Measurements from ENCODE around the gene SAT2.

The SAT2 gene

DNA sequence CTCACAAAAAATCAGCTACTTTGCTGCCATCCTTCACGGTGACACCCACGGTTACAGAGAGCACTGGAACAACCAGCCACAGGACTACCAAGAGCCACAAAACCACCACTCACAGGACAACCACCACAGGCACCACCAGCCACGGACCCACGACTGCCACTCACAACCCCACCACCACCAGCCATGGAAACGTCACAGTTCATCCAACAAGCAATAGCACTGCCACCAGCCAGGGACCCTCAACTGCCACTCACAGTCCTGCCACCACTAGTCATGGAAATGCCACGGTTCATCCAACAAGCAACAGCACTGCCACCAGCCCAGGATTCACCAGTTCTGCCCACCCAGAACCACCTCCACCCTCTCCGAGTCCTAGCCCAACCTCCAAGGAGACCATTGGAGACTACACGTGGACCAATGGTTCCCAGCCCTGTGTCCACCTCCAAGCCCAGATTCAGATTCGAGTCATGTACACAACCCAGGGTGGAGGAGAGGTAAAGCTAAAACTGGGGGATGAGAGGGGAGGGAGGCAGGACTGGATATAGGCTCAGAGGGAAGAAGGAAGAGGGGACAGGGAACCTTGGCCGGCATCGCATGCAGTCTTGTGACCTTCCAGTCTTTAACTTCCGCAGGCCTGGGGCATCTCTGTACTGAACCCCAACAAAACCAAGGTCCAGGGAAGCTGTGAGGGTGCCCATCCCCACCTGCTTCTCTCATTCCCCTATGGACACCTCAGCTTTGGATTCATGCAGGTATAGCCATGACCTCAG is 47.6 kb downstream of the SAT2 start:
- H3K9me3 ChIP-seq (replicated peaks; ENCODE audit: insufficient read depth, low read length): no peaks in the 10 kb centered on the region
- no peaks in the 10 kb centered on the region for H3K27me3 ChIP-seq (replicated peaks; ENCODE audit: insufficient read depth, low read length)
- H3K27ac ChIP-seq (ENCODE audit: low read length): peak overlapping the region; percentile 85
- H4K20me1 ChIP-seq (ENCODE audit: insufficient read depth, low read length): peaks cover 37% of the 10 kb centered on the region
- TF ChIP-seq EZH2 (optimal IDR thresholded peaks at IDR 0.05; ENCODE audit: low read depth, low read length): no peak
- no peak overlapping the region for H2AFZ ChIP-seq (ENCODE audit: low read length)
- H3K4me3 ChIP-seq (ENCODE audit: low read length): no peak overlapping the region
- peak overlapping the region; percentile 52 for H3K4me2 ChIP-seq (ENCODE audit: low read depth, low read length)
- peaks cover 69% of the 10 kb centered on the region for H3K79me2 ChIP-seq (ENCODE audit: low read length)
- H3K4me1 ChIP-seq (ENCODE audit: low read length): peaks cover 63% of the 10 kb centered on the region
- H3K9me2 ChIP-seq (replicated peaks; ENCODE audit: insufficient read depth, low read length): no peaks in the 10 kb centered on the region
- peaks cover 64% of the 10 kb centered on the region for H3F3A ChIP-seq (ENCODE audit: insufficient read depth, low read length)
- peak overlapping the region; percentile 53 for H3K9ac ChIP-seq (ENCODE audit: low read length)
- peak; percentile 18 for DNase-seq
- H3K36me3 ChIP-seq (replicated peaks; ENCODE audit: insufficient read depth, low read length): peaks cover 24% of the 10 kb centered on the region

DNA sequence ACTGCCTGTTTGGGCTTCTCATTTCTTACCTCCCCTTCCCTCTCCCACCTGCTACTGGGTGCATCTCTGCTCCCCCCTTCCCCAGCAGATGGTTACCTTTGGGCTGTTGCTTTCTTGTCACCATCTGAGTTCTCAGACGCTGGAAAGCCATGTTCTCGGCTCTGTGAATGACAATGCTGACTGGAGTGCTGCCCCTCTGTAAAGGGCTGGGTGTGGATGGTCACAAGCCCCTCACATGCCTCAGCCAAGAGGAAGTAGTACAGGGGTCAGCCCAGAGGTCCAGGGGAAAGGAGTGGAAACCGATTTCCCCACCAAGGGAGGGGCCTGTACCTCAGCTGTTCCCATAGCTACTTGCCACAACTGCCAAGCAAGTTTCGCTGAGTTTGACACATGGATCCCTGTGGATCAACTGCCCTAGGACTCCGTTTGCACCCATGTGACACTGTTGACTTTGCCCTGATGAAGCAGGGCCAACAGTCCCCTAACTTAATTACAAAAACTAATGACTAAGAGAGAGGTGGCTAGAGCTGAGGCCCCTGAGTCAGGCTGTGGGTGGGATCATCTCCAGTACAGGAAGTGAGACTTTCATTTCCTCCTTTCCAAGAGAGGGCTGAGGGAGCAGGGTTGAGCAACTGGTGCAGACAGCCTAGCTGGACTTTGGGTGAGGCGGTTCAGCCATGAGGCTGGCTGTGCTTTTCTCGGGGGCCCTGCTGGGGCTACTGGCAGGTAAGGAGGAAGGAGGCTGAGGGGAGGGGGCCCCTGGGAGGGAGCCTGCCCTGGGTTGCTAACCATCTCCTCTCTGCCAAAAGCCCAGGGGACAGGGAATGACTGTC is 48.4 kb downstream of the SAT2 start, which contains the start of gene CD68:
Gene CD68, plus strand, starts transcription at position 638 of the 833 bp plus-strand sequence. Its CDS starts 40 bp downstream, at position 678.
- Histone ChIP-seq H3K4me1 (ENCODE audit: low read length) (peaks cover 69% of the 10 kb centered on the region), H3K27me3 (replicated peaks; ENCODE audit: insufficient read depth, low read length) (no peaks in the 10 kb centered on the region), H3K79me2 (ENCODE audit: low read length) (peaks cover 69% of the 10 kb centered on the region), H3K4me2 (ENCODE audit: low read depth, low read length) (peak within 1 kb of the TSS; percentile 52), H3K4me3 (ENCODE audit: low read length) (no peak within 1 kb of the TSS), H3K9me2 (replicated peaks; ENCODE audit: insufficient read depth, low read length) (no peaks in the 10 kb centered on the region), H2AFZ (ENCODE audit: low read length) (no peak within 1 kb of the TSS), H3K36me3 (replicated peaks; ENCODE audit: insufficient read depth, low read length) (peaks cover 31% of the 10 kb centered on the region), H3F3A (ENCODE audit: insufficient read depth, low read length) (peaks cover 71% of the 10 kb centered on the region), H3K9ac (ENCODE audit: low read length) (peak within 1 kb of the TSS; percentile 53), H4K20me1 (ENCODE audit: insufficient read depth, low read length) (peaks cover 45% of the 10 kb centered on the region), H3K9me3 (replicated peaks; ENCODE audit: insufficient read depth, low read length) (no peaks in the 10 kb centered on the region), H3K27ac (ENCODE audit: low read length) (peak within 1 kb of the TSS; percentile 85)
- TF ChIP-seq EZH2phosphoT487 (IDR thresholded peaks at IDR 0.05; ENCODE audit: low read length): no peak
- TF ChIP-seq, protein P1, sequence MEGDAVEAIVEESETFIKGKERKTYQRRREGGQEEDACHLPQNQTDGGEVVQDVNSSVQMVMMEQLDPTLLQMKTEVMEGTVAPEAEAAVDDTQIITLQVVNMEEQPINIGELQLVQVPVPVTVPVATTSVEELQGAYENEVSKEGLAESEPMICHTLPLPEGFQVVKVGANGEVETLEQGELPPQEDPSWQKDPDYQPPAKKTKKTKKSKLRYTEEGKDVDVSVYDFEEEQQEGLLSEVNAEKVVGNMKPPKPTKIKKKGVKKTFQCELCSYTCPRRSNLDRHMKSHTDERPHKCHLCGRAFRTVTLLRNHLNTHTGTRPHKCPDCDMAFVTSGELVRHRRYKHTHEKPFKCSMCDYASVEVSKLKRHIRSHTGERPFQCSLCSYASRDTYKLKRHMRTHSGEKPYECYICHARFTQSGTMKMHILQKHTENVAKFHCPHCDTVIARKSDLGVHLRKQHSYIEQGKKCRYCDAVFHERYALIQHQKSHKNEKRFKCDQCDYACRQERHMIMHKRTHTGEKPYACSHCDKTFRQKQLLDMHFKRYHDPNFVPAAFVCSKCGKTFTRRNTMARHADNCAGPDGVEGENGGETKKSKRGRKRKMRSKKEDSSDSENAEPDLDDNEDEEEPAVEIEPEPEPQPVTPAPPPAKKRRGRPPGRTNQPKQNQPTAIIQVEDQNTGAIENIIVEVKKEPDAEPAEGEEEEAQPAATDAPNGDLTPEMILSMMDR (IDR thresholded peaks at IDR 0.05; ENCODE audit: low read length): no peak
- no peak for TF ChIP-seq EZH2 (optimal IDR thresholded peaks at IDR 0.05; ENCODE audit: low read depth, low read length)
- DNase-seq: peak; percentile 81

DNA sequence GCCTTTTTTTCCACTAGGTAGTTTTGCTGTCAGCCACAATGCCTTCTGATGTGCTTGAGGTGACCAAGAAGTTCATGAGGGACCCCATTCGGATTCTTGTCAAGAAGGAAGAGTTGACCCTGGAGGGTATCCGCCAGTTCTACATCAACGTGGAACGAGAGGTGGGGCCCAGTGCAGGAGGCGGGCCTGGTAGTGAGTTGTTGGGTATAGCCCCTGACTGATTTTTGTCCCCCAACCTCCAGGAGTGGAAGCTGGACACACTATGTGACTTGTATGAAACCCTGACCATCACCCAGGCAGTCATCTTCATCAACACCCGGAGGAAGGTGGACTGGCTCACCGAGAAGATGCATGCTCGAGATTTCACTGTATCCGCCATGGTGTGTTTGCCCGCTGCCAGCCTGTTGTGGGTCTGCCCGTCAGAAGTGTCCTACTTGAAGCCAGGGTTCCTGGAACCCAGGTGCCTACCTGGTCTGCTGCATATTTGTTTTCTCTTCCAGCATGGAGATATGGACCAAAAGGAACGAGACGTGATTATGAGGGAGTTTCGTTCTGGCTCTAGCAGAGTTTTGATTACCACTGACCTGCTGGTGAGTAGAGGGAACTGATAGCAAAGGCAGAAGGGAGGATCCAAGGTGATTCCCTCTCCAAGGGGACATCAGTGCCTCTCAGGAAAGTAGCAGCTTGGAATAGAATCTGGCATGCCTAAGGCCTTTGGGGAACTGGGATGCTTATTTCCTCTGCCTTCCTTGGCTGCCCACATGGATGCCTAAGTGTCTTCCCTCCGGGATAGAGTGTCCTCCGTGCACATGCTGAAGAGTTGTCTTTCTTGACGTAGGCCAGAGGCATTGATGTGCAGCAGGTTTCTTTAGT is 50.1 kb downstream of the SAT2 start:
- Histone ChIP-seq H3K4me3 (ENCODE audit: low read length) (no peak overlapping the region), H3K9me2 (replicated peaks; ENCODE audit: insufficient read depth, low read length) (no peaks in the 10 kb centered on the region), H4K20me1 (ENCODE audit: insufficient read depth, low read length) (peaks cover 51% of the 10 kb centered on the region), H3F3A (ENCODE audit: insufficient read depth, low read length) (peaks cover 84% of the 10 kb centered on the region), H3K36me3 (replicated peaks; ENCODE audit: insufficient read depth, low read length) (peaks cover 34% of the 10 kb centered on the region), H3K9ac (ENCODE audit: low read length) (no peak overlapping the region), H3K27ac (ENCODE audit: low read length) (no peak overlapping the region; the same call in 1 of the 2 replicates), H3K9me3 (replicated peaks; ENCODE audit: insufficient read depth, low read length) (no peaks in the 10 kb centered on the region), H3K4me1 (ENCODE audit: low read length) (peaks cover 63% of the 10 kb centered on the region), H3K79me2 (ENCODE audit: low read length) (peaks cover 75% of the 10 kb centered on the region), H2AFZ (ENCODE audit: low read length) (no peak overlapping the region), H3K27me3 (replicated peaks; ENCODE audit: insufficient read depth, low read length) (no peaks in the 10 kb centered on the region), H3K4me2 (ENCODE audit: low read depth, low read length) (peak overlapping the region; percentile 9)
- DNase-seq: no peak
- TF ChIP-seq EZH2phosphoT487 (IDR thresholded peaks at IDR 0.05; ENCODE audit: low read length): no peak
- no peak for TF ChIP-seq EZH2 (optimal IDR thresholded peaks at IDR 0.05; ENCODE audit: low read depth, low read length)
- TF ChIP-seq, protein P1 (IDR thresholded peaks at IDR 0.05; ENCODE audit: low read length): no peak

Data from MM.1S (cell line).